ENCODE data around the gene GALNTL6.

- TF ChIP-seq POLR2A (IDR thresholded peaks at IDR 0.05; ENCODE audit: low read length) (no peak), GATA1 (IDR thresholded peaks at IDR 0.05; ENCODE audit: low read depth, low read length) (no peak)
Measured at GRCh38 chr4:172018358-172018757, 205.2 kb downstream of the GALNTL6 start.
